WTC11 (cell line): ENCODE results near the gene PPFIBP2. TPM values are rescaled to one million over a fixed set of nuclear protein-coding genes. Genes with fewer than 3 reads are reported as not detected.

Source experiments
- ATAC-seq: fragments of 200-7000 bp; cut with Tn5 transposase; 2 replicates; pipeline ENCODE4 v1.10.0; 2021; ENCODE audit warnings: mild to moderate bottlenecking, moderate library complexity
- CTCF ChIA-PET: fragments of 300-600 bp; sonication (Branson Sonifier 250); formaldehyde crosslinking; loops from one replicate; lab custom pipeline; 2021; ENCODE audit warnings: antibody characterized with exemption; lab: Charles Lee
- POLR2A ChIA-PET: fragments of 350-600 bp; sonication (Branson Sonifier 250); formaldehyde crosslinking; loops from one replicate; lab custom pipeline; 2021; ENCODE audit warnings: antibody characterized with exemption; lab: Charles Lee
- DNase-seq: peaks from one replicate; pipeline ENCODE4 v3.0.0; 2021; ENCODE audit warnings: low spot score
- H3K27ac Mint-ChIP-seq: 2 replicates; pipeline ENCODE4 v1.8.0; 2021; ENCODE audit warnings: mixed read lengths
- H3K27me3 Mint-ChIP-seq: 2 replicates; pipeline ENCODE4 v1.8.0; 2021; ENCODE audit warnings: low read depth, mild to moderate bottlenecking, moderate library complexity, mixed read lengths
- H3K36me3 Mint-ChIP-seq: 2 replicates; pipeline ENCODE4 v1.8.0; 2021; ENCODE audit warnings: mixed read lengths
- H3K4me1 Mint-ChIP-seq: 2 replicates; pipeline ENCODE4 v1.8.0; 2022; ENCODE audit warnings: mixed read lengths
- H3K4me3 Mint-ChIP-seq: 2 replicates; pipeline ENCODE4 v1.8.0; 2021; ENCODE audit warnings: mild to moderate bottlenecking, moderate library complexity, mixed read lengths
- H3K9me3 Mint-ChIP-seq: 2 replicates; pipeline ENCODE4 v1.8.0; 2021; ENCODE audit warnings: mixed read lengths
- AFF4 ChIP-seq: sonication (generic); formaldehyde crosslinking; IDR thresholded peaks from 2 replicates; pipeline ENCODE4 v1.8.1; 2023; ENCODE audit warnings: mild to moderate bottlenecking, missing genetic modification reagents, borderline replicate concordance
- ARID4B ChIP-seq: sonication (generic); formaldehyde crosslinking; IDR thresholded peaks from 2 replicates; pipeline ENCODE4 v1.8.0; 2023; ENCODE audit warnings: missing genetic modification reagents, mild to moderate bottlenecking, borderline replicate concordance
- ATF1 ChIP-seq: sonication (generic); formaldehyde crosslinking; IDR thresholded peaks from 2 replicates; pipeline ENCODE4 v1.8.1; 2023; ENCODE audit warnings: mild to moderate bottlenecking, moderate library complexity, missing genetic modification reagents
- EMX1 ChIP-seq: fragments of 250-450 bp; sonication (Bioruptor Pico); IDR thresholded peaks from 2 replicates; pipeline ENCODE4 v1.8.0; 2021; ENCODE audit warnings: mild to moderate bottlenecking
- FOXJ3 ChIP-seq: sonication (generic); formaldehyde crosslinking; IDR thresholded peaks from 2 replicates; pipeline ENCODE4 v1.9.0; 2021; ENCODE audit warnings: missing genetic modification reagents, mild to moderate bottlenecking, borderline replicate concordance
- GABPB1 ChIP-seq: sonication (generic); formaldehyde crosslinking; IDR thresholded peaks from 2 replicates; pipeline ENCODE4 v1.8.1; 2023; ENCODE audit warnings: mild to moderate bottlenecking, missing genetic modification reagents
- IRF1 ChIP-seq: sonication (generic); formaldehyde crosslinking; IDR thresholded peaks from 2 replicates; pipeline ENCODE4 v1.8.0; 2023; ENCODE audit warnings: missing genetic modification reagents
- OVOL2 ChIP-seq: fragments of 250-450 bp; sonication (Bioruptor Pico); IDR thresholded peaks from 2 replicates; pipeline ENCODE4 v1.9.0; 2021; ENCODE audit warnings: mild to moderate bottlenecking, borderline replicate concordance
- RORB ChIP-seq: fragments of 250-450 bp; sonication (Bioruptor Pico); IDR thresholded peaks from 2 replicates; pipeline ENCODE4 v1.9.0; 2021; ENCODE audit warnings: mild to moderate bottlenecking
- TP53 ChIP-seq: sonication (generic); formaldehyde crosslinking; IDR thresholded peaks from 2 replicates; pipeline ENCODE4 v1.8.1; 2023; ENCODE audit warnings: mild to moderate bottlenecking, missing genetic modification reagents
- USF1 ChIP-seq: sonication (generic); formaldehyde crosslinking; IDR thresholded peaks from 2 replicates; pipeline ENCODE4 v1.8.0; 2022; ENCODE audit warnings: mild to moderate bottlenecking, missing genetic modification reagents
- USF2 ChIP-seq: sonication (generic); formaldehyde crosslinking; IDR thresholded peaks from 2 replicates; pipeline ENCODE4 v1.8.1; 2023; ENCODE audit warnings: mild to moderate bottlenecking, missing genetic modification reagents, moderate library complexity
- ZNF121 ChIP-seq: sonication (generic); formaldehyde crosslinking; IDR thresholded peaks from 2 replicates; pipeline ENCODE4 v1.8.0; 2023; ENCODE audit warnings: missing genetic modification reagents
- ZNF232 ChIP-seq: sonication (generic); formaldehyde crosslinking; IDR thresholded peaks from 2 replicates; pipeline ENCODE4 v1.8.0; 2022; ENCODE audit warnings: mild to moderate bottlenecking, missing genetic modification reagents
- ZNF317 ChIP-seq: sonication (generic); formaldehyde crosslinking; IDR thresholded peaks from 2 replicates; pipeline ENCODE4 v1.8.1; 2023; ENCODE audit warnings: low read depth, mild to moderate bottlenecking, moderate library complexity, missing genetic modification reagents, borderline replicate concordance
- ZNF416 ChIP-seq: fragments of 250-450 bp; sonication (Bioruptor Pico); IDR thresholded peaks from 2 replicates; pipeline ENCODE4 v1.9.0; 2021; ENCODE audit warnings: mild to moderate bottlenecking, inconsistent platforms
- ZNF532 ChIP-seq: fragments of 250-450 bp; sonication (Bioruptor Pico); IDR thresholded peaks from 2 replicates; pipeline ENCODE4 v1.9.0; 2021; ENCODE audit warnings: mild to moderate bottlenecking, borderline replicate concordance
- total RNA-seq: library from RNA; stranded (reverse); gene quantifications from 3 replicates; pipeline ENCODE4 v1.2.3, GENCODE V29; 2021
- TF ChIP-seq, protein P1 (sequence below): sonication (generic); formaldehyde crosslinking; IDR thresholded peaks from 2 replicates; pipeline ENCODE4 v1.8.0; 2023; ENCODE audit warnings: mild to moderate bottlenecking, missing genetic modification reagents

PPFIBP2 gene
- total RNA-seq, 1 experiment from 2014 or later, result 21.4 TPM

- TF ChIP-seq IRF1 (CRISPR knock-in tag), result no peak
- no peak for TF ChIP-seq OVOL2 (CRISPR knock-in tag)
These were observed 3.8 kb upstream of the PPFIBP2 start (continued) for GRCh38 chr11:7509966-7510365.

DNA sequence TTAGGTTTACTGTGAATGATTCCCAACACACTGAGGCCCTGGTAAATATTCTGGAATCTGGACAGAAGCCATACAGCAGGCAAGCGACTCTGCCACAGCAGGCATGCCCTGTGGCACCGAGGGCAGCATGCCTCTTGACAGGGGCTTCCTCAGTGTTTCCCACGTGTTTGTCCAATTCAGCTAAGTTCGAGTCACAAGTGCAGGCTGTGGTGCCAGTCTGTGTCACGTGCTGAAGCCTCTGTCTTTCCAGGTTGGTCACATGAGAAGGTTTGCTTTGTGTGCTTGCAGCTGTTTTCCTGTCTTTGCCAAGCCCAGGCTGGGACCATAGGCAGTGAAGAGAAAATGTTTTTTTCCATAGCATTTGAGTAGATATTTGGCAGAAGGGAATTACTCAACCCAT is 2.4 kb upstream of the PPFIBP2 start:
- peaks cover 41% of the 10 kb centered on the region for H3K4me1 Mint-ChIP-seq
- no peak overlapping the region; the same call in 1 of the 2 replicates for H3K27ac Mint-ChIP-seq
- DNase-seq, result no peak
- H3K36me3 Mint-ChIP-seq, result no peaks in the 10 kb centered on the region
- CTCF ChIA-PET, result interaction anchor here (1.1 to 3.1 kb wide), 2 partner anchors 60 to 154 kb away, joined by 4 to 15 read pairs; no protein-coding TSS in a partner anchor
- POLR2A ChIA-PET, result interaction anchor here (0.6 kb wide), 1 partner anchor 83 kb away, joined by 5 read pairs; no protein-coding TSS in a partner anchor
- H3K27me3 Mint-ChIP-seq, result peaks cover 21% of the 10 kb centered on the region
- ATAC-seq, result no peak
- no peak overlapping the region for H3K4me3 Mint-ChIP-seq
- H3K9me3 Mint-ChIP-seq, result no peaks in the 10 kb centered on the region
- no peak for TF ChIP-seq ZNF532
- TF ChIP-seq RORB, result no peak
- no peak for TF ChIP-seq EMX1 (CRISPR knock-in tag)
- TF ChIP-seq, protein P1, sequence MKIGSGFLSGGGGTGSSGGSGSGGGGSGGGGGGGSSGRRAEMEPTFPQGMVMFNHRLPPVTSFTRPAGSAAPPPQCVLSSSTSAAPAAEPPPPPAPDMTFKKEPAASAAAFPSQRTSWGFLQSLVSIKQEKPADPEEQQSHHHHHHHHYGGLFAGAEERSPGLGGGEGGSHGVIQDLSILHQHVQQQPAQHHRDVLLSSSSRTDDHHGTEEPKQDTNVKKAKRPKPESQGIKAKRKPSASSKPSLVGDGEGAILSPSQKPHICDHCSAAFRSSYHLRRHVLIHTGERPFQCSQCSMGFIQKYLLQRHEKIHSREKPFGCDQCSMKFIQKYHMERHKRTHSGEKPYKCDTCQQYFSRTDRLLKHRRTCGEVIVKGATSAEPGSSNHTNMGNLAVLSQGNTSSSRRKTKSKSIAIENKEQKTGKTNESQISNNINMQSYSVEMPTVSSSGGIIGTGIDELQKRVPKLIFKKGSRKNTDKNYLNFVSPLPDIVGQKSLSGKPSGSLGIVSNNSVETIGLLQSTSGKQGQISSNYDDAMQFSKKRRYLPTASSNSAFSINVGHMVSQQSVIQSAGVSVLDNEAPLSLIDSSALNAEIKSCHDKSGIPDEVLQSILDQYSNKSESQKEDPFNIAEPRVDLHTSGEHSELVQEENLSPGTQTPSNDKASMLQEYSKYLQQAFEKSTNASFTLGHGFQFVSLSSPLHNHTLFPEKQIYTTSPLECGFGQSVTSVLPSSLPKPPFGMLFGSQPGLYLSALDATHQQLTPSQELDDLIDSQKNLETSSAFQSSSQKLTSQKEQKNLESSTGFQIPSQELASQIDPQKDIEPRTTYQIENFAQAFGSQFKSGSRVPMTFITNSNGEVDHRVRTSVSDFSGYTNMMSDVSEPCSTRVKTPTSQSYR, result no peak
- TF ChIP-seq USF2 (CRISPR knock-in tag), result no peak
- TF ChIP-seq ATF1 (CRISPR knock-in tag), result no peak
- TF ChIP-seq USF1 (CRISPR knock-in tag), result no peak
- TF ChIP-seq FOXJ3 (CRISPR knock-in tag), result no peak
- TF ChIP-seq ZNF121 (CRISPR knock-in tag), result no peak
- no peak for TF ChIP-seq ZNF416
- TF ChIP-seq GABPB1, result no peak
- TF ChIP-seq ZNF317 (CRISPR knock-in tag), result no peak
- no peak for TF ChIP-seq ZNF232 (CRISPR knock-in tag)
- no peak for TF ChIP-seq ARID4B (CRISPR knock-in tag)
- TF ChIP-seq AFF4, result no peak
- no peak for TF ChIP-seq TP53 (CRISPR knock-in tag)
